Stimulated activated CD4-positive, alpha-beta T cell treated with anti-CD3 and anti-CD28 coated beads, TNF-alpha, amount 100 ng/mL, for 1 hour (primary cell): ENCODE data around the gene SELENOV.
A peak's percentile ranks its signal among the peaks of the same experiment; 100 is the strongest.

ENCODE experiments used
- DNase-seq, 3 donors: peaks; one replicate each; pipeline ENCODE4 v3.0.0-alpha.2; 2020; ENCODE audit warnings: low read depth in 3 of 3, low spot score in 1 of 3

The SELENOV gene

DNA sequence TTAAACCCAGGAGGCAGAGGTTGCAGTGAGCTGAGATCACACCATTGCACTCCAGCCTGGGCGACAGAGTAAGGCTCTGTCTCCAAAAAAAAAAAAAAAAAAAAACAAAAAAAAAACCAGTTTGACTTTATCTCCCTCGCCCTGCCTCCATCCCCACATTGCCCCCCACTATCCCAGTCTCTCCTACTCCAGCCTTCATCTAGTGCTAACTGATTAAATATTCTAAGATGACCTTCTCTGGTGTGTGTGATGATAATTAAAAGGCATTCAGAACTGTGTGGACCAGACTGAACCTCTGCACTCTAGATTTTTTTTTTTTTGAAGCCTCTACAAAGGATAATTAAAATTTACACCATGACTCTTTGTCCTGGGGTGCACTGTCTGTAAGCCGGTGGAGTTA, 22.2 kb upstream of the SELENOV start:
- no peak for DNase-seq

DNA sequence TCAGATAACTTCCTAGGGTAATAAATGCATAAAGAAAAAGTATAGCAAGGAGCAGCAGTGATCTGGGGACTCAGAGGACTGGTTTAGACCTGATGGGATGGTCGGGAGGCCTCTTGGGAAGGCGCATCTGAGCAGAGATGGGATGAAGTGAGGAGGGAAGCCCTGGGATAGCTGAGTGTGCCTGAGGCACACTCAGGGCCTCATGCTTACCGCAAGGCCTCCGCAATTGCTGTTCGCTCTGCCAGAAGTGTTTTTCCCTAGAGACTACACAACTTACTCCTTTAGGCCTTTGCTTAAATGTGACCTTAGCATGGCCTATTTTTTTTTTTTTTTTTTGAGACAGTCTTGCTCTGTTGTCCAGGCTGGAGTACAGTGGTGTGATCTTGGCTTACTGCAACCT, 20.3 kb upstream of the SELENOV start:
- no peak for DNase-seq

DNA sequence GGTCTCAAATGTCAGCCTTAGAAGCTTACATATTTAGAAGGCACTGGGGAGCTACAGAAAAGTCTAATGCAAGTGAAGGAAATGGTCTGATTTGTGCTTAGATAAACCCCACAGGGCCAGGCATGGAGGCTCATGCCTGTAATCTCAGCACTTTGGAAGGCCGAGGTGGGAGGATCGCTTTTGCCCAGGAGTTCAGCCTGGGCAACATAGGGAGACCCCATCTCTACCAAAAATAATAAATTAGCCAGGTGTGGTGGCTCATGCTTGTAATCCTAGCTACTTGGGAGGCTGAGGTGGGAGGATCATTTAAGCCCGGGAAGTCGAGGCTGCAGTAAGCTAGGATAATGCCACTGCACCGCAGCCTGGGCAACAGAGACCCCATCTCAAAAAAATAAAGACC, 18.9 kb upstream of the SELENOV start:
- no peak for DNase-seq

DNA sequence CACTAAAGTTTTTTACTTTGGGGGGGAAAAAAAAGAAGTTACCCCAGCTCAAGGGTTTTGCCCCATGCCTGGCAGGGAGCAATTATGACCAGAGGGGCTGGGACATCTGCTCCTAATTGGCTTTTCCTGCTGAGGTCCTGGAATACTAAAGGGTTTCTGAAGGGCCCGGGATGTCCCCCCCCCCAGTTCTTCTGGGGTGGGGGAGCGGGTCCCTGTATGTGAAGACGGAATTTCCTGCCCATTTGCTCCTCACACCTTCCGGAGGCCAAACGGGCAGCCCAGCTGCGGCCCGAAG, 17.3 kb upstream of the SELENOV start:
- no peak for DNase-seq

DNA sequence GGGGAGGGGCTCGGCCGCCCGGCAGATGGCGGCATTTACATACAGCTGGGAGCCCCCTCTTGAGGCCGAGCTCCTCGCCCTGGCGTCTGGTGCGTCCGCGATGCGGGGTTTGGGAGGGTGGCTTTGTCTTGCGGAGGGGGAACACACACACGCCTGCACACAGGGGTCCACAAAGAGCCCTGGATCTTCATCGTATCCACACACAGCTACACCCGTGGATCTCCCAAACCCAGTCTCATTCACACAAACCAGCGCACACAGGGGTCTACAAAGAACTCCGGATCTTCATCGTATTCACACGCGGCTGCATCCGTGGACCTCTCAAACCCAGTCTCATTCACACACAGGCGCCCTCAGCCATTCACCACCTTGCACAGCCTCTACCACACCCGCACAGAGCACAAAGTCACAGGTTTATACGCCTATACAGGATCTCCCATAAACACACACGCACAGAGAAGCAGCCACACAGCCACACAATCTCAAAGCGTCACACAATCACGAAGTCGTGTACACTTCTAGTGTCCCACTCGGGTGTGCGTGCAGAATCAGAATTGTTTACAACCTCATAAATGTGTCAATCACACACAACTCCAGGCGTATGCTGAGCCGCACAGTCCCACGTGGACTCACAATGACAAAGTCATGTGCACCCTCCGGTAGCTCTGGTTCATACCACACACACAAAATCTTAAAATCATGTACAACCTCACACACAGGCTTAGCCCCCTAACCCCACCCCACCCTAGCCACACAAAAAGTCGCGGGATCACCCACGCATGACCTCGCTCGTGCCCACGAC, 16.7 kb upstream of the SELENOV start:
- no peak for DNase-seq

DNA sequence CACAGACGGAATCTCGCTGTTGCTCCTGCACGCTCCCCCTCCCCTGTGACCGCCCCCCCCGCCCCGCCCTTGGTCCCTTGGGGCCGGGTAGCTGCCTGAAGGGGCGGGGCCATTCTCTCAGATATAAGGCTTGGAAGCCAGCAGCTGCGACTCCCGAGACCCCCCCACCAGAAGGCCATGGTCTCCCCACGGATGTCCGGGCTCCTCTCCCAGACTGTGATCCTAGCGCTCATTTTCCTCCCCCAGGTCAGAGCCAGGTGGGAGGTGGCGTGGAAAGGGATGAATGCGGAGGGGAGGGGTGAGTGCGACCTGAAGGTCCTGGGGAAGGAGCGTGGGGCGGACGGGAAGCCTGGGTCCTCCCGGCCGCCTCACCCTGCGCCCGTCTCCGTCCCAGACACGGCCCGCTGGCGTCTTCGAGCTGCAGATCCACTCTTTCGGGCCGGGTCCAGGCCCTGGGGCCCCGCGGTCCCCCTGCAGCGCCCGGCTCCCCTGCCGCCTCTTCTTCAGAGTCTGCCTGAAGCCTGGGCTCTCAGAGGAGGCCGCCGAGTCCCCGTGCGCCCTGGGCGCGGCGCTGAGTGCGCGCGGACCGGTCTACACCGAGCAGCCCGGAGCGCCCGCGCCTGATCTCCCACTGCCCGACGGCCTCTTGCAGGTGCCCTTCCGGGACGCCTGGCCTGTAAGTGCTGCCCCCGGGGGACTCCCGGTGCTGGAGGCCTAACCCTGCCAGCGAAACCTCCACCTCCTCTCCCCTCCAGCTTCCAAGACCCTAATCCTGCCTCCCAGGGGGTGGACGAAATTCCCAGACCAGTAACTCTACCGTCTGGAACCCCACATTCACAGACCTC, 15.9 kb upstream of the SELENOV start, which contains the start of gene DLL3:
TSS of gene DLL3 (plus strand) at position 150 of the 845 bp plus-strand sequence. CDS start at position 178, 28 bp downstream.
- DNase-seq, result no peak

DNA sequence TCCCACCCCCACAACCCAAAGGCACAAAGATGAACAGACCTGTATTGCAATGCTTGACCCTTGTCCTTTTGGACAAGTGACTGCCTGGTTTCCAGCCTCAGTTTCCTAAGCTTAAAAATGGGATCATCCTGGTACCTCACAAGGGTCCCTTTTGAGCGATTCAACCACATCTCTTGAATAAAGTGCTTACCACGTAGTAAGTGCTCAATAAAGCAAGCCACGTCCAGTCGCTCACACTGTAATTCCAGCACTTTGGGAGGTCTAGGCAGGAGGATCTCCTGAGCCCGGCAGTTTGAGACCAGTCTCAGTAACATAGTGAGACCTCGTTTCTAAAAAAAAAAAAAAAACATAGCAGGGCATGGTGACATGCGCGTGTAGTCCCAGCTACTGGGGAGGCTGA, 15.0 kb upstream of the SELENOV start:
- DNase-seq, result no peak

DNA sequence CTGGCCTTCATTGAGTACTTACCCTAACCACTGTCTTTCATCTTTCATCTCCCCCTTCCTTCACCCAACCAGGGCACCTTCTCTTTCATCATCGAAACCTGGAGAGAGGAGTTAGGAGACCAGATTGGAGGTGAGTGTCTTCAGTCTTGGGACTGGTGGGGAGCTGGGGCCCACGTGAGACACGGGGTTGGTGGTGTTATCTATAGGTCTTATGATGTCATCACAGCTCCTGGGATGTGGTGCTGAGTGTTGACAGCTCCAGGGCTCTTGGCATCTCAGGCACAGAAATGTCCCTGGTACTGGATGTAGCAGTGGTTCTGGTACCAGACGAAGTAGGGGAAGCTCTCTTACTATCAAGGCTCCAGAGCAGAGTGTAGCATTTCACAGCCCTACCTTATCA, 14.4 kb upstream of the SELENOV start:
- no peak for DNase-seq

DNA sequence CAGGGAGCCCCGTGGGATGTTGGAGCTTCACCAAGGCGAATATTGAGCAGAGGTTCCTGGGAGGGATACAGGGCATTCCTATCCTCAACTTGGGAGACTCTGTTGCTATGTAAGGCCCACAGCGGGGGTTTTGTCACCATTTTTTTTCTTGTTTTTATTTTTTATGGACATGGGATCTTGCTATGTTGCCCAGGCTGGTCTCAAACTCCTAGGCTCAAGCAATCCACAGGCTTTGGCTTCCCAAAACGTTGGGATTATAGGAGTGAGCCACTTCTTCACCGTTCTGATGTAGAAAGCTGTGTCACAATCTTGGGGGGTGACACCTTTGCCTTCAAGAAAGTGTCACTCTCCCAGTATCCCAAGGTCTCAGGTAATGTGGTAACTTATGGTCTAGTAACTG, 13.6 kb upstream of the SELENOV start:
- DNase-seq, result no peak

DNA sequence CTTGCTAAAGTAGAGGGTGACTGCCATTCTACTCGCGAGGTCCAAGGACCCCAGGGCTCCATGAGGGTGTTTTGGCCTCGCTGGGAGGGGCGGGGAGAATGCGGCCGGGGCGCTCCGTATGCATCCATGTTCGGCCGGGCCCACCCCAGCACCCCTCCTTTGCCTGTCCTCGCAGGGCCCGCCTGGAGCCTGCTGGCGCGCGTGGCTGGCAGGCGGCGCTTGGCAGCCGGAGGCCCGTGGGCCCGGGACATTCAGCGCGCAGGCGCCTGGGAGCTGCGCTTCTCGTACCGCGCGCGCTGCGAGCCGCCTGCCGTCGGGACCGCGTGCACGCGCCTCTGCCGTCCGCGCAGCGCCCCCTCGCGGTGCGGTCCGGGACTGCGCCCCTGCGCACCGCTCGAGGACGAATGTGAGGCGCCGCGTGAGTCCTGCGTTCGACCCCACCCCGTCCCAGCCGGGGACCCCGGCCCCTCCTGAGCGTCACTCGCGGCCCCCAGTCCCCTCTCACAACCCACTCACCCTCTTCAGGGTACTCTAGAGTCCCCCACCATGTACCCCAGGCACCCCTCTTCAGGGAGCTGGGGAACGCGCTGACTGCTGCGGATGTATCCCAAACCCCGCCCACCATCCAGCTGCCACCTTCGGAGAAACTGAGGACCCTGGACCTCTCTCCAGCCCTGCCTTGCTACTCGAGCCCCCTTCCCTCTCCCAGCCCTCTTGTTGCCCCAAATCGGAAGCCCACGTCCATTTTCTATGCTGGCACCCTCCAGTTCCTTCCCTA, 12.1 kb upstream of the SELENOV start:
- DNase-seq, result peak; percentile 37 to 76 (median 54)

DNA sequence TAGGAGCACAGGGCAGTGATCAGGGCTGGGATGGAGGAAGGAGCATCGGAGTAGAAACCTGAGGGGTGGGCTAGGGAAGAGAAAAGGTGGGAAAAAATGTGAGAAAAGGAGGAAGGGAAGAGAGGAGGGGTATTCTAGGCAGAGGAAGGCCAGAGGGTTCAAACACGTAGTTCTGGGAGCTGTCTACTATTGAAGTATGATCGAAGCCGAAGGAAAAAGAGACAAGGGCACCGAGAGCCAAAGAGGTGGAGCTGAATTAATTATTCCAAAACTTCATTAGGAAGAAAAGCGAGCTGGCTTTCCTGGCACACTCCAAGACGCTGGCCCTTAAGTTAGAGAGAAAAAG, 8.4 kb upstream of the SELENOV start:
- no peak for DNase-seq

DNA sequence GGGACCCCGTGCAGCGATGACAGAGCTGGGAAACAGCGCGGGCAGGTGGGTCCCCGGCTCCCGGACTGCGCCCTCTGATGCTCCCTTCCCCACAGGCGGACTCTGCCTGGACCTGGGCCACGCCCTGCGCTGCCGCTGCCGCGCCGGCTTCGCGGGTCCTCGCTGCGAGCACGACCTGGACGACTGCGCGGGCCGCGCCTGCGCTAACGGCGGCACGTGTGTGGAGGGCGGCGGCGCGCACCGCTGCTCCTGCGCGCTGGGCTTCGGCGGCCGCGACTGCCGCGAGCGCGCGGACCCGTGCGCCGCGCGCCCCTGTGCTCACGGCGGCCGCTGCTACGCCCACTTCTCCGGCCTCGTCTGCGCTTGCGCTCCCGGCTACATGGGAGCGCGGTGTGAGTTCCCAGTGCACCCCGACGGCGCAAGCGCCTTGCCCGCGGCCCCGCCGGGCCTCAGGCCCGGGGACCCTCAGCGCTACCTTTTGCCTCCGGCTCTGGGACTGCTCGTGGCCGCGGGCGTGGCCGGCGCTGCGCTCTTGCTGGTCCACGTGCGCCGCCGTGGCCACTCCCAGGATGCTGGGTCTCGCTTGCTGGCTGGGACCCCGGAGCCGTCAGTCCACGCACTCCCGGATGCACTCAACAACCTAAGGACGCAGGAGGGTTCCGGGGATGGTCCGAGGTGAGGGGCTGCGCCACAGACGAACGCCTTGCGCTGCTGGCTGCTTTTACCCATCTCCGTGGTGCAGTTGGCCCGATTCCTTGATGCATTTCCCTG, 7.8 kb upstream of the SELENOV start:
- DNase-seq, result peak in 1 of 3 donors; percentile 44

DNA sequence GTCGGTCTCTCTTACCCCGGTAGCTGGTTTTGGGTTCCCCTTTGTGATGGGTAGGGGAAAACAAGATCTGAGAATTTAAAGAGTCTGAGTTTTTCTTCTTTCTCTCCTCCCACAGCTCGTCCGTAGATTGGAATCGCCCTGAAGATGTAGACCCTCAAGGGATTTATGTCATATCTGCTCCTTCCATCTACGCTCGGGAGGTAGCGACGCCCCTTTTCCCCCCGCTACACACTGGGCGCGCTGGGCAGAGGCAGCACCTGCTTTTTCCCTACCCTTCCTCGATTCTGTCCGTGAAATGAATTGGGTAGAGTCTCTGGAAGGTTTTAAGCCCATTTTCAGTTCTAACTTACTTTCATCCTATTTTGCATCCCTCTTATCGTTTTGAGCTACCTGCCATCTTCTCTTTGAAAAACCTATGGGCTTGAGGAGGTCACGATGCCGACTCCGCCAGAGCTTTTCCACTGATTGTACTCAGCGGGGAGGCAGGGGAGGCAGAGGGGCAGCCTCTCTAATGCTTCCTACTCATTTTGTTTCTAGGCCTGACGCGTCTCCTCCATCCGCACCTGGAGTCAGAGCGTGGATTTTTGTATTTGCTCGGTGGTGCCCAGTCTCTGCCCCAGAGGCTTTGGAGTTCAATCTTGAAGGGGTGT, 7.1 kb upstream of the SELENOV start:
- DNase-seq, result no peak

DNA sequence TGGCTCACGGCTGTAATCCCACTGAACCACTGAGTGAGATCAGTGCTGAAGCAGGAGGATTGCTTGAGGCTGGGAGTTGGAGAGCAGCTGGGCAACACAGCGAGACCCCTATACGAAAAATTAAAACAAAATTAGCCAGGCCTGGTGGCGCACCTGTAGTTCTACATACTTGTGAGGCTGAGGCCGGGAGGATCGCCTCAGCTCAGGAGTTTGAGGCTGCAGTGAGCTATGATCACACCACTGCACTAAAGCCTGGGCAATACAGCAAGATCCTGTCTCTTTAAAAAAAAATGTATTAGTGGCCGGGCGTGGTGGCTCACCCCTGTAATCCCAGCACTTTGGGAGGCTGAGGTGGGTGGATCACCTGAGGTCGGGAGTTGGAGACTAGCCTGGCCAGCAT, 6.3 kb upstream of the SELENOV start:
- DNase-seq, result no peak

DNA sequence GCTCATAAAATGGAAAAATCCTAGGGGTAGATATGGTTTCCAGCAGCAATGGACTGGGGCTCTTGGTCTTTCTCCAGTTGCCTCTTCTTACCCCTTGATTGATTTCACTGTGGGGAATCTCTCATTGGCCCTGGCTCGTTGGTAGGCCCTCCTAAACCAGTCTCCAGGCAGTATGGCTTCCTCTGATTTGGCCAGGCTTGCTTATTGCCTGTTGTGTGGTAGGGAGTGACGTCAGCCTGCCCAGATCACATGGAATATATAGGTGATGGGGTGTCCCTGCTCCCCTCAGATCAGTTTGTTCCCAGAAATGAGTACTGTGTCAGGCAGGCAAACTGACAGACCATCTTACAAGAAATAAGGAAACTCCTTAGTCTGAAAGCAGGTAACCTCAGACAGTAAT, 5.7 kb upstream of the SELENOV start:
- no peak for DNase-seq

DNA sequence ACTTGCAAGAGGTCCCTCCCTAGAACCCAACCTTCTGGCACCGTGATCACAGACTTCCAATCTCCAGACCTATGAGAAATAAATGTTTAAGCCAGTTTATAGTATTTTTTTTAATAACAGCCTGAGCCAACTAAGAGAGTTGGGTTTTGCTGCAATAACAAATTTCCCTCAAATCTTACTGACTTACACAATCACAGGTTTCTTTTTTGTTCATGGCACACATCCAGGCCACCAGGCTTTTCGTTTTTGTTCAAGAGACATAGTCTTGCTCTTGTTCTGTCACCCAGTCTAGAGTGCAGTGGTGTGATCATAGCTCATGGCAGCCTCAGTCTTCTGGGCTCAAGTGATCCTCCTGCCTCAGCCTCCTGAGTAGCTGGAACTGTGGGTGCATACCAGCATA, 2.0 kb upstream of the SELENOV start:
- no peak for DNase-seq

DNA sequence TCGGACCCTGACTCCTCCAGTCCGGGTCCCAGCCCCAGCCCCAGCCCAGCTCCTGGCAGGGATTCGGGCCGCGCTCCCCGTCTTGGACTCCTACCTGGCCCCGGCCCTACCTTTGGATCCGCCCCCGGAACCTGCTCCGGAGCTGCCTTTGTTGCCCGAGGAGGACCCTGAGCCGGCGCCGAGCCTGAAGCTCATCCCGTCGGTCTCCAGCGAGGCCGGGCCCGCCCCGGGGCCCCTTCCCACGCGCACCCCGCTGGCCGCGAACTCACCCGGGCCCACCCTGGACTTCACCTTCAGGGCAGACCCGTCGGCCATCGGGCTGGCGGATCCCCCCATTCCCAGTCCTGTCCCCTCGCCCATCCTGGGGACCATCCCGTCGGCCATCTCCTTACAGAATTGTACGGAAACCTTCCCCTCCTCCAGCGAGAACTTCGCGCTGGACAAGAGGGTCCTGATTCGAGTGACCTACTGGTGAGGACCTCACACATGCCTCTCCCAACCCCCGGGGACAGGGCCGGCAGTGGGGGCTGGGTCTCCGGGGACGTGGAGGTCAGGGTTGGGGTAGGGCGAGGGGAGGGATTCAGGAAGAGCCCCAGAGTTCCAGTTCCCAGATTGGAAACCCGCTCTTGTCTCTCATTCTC, 732 bp downstream of the SELENOV start:
- no peak for DNase-seq

DNA sequence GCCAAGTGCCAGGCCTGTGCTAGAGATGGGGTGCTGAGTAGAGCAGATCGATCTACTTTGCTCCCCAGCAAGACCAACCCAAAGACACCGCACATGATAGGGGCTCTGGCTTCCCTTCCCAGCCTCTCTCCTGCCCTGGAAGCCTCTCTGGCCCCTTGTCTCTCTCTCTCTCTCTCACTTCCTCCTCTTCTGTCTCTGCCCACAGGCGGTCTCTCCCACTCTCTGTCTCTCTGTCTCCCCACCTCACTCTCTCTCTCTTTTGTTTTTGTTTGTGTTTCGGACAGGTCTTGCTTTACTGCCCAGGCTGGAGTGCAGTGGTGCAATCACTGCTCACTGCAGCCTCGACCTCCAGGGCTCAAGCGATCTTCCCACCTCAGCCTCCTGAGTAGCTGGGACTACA, 1.3 kb downstream of the SELENOV start:
- DNase-seq, result no peak

DNA sequence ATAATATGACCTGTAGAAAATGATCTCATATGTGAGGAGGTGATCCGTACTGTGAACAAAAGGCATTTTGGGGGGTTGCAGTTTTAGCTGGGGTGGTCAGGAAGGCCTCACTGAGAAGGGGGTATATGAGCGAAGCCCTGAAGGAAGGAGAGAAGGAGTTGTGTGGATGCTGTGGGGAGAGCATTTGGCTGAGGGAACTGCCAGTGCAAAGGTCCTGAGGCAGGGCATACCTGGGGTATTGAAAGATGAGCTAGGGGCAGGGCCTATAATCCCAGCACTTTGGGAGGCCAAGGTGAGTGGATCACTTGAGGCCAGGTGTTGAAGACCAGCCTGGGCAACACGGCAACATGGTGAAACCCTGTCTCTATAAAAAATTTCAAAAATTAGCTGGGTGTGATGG, 2.5 kb downstream of the SELENOV start:
- no peak for DNase-seq

DNA sequence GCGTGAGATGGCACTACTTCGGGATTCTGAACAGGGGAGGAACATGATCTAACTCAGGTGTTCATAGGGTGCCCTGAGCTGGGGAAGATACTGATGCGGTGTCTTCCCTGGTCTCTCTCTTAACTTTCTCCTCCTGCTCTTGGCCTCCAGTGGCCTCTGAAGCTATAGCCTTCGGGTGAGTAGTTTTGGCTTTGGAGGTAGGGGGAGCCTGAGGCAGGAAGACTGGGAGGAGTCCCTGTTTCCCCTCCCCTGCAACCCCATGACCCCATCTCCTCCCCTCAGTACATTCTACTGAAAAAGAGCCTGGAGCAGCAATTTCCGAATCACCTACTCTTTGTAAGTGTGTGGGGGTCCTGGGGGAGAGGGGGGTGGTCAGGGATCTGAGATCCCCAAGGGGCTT, 3.5 kb downstream of the SELENOV start:
- no peak for DNase-seq
